Posterior vena cava (tissue), 2 donors: ENCODE data around the gene ERVW-1. TPM values are rescaled to one million over a fixed set of nuclear protein-coding genes. Genes with fewer than 3 reads are reported as not detected.

Source experiments
- DNase-seq: peaks from one replicate; pipeline ENCODE4 v3.0.0-alpha.2; 2020; ENCODE audit warnings: low spot score
- intact Hi-C, 2 donors: fragments of 100-400 bp; cut with DNase I; formaldehyde crosslinking; loops; one replicate each; pipeline versions ENCODE4 v1.14.1 to v1.14.2; 2022 to 2023
- total RNA-seq, 2 donors: library from RNA; stranded (reverse); fragmentation: NEBNext Ultra II Directional; extraction: Animal tissue kit (Norgen Biotek cat#: 25700); gene quantifications; one replicate each; pipeline ENCODE4 v1.2.1, GENCODE V29; 2021
- donor health status: DM: yes; HTN: yes; CAD: no.
- donor health status: DM: yes; HTN: yes; CAD: no.

ERVW-1 gene
- total RNA-seq, 2 donors from 2014 or later = not detected

DNA sequence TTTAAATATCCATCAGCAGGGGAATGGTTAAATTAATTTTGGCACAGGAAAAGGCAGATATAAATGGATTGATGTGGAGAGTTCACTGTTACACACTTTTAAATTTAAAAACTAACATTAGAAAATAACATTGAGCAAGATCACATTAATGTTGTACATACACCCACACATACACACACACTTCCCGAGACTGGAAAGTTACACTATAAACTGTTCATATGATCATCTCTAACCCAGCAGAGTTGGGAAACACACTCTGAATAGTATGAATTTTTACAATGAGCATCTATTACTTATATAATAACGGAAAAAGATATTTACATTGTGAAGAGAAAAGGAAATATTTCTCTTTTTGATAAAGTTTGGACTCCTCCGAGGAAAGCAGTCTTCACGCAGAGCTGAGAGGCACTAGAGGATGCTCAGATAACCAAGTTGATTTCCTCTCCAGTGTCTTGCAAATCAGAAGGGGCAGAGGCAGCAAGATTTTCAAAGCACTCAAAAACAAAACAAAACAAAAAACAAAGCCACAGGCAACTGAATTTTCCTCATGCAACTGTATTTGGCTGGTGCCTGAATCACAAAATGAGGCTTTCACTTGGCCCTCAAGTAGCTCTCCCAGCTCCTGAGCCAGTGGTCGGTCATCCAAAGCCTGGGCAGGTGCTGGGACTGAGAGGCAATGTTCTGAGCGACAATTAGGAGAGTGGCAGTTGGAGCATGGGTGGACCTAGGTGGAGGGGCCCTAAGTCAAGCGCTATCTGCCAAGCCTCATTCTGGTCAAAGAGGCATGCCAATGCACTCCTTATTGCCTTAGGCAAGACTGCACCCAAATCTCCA, 40.9 kb downstream of the ERVW-1 start:
- DNase-seq = no peak
- intact Hi-C loops = no loop called here

GRCh38 chr7:92435542-92435941, 42.2 kb downstream of the ERVW-1 start:
- intact Hi-C loops = no loop called here
- no peak for DNase-seq

GRCh38 chr7:92433019-92433418, 44.7 kb downstream of the ERVW-1 start:
- DNase-seq = no peak
- intact Hi-C loops = no loop called here

GRCh38 chr7:92432299-92432946, 45.3 kb downstream of the ERVW-1 start:
- intact Hi-C loops = no loop called here

DNA sequence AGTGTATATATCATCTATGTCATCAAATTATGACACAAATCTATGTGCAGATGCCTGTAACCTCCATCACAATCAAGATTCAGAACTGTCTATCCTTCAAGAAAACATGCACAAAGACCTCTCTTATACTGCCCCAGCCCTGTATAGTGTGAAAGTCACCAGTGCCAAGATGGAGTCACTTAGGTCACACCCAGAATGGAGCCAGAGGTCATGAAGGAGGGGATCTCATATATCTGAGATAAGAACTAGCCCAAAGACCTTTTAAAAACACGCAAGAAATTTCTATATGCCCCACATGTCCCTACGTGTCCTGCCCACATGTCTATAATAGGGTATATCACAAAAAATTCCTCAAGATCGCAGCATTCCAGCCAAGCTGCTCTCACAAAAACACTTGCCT, 50.6 kb downstream of the ERVW-1 start:
- intact Hi-C loops = no loop called here
- DNase-seq = no peak

More at GRCh38 chr7:92432299-92432946, 45.3 kb downstream of the ERVW-1 start:
- no peak for DNase-seq

DNA sequence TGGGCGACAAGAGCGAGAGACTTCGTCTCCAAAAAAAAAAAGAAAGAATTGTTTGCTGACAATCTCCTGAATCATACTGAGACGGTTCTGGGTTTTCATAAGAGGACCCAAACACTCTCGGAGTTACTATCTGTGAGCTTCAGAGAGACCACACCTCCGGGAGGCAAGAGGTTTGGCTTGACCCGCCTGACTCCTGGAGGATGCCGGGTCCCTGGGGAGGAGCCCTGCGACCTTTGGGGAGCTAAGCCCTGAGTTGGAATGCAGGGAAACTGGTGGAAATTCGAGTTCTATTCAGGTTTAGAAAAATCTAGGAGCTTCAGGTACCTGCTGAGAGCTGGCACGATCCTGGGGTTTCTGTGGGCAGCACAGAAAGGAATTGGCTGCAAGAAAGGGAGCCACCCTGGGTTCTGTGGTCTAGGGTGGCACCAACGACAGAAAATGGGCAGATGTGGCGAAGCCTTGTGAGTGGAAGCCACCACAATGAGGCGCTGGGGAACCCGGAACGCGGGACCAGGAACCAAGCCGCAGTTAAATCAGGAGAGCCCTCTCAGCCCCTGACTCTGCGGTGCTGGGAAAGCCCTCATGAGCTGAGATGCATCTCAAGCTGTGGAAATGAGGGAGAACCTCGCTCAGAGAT, 52.3 kb downstream of the ERVW-1 start:
- no peak for DNase-seq
- intact Hi-C loops = no loop called here

- no peak for DNase-seq
- intact Hi-C loops = no loop called here
Measured at GRCh38 chr7:92423710-92424131, 54.0 kb downstream of the ERVW-1 start.

DNA sequence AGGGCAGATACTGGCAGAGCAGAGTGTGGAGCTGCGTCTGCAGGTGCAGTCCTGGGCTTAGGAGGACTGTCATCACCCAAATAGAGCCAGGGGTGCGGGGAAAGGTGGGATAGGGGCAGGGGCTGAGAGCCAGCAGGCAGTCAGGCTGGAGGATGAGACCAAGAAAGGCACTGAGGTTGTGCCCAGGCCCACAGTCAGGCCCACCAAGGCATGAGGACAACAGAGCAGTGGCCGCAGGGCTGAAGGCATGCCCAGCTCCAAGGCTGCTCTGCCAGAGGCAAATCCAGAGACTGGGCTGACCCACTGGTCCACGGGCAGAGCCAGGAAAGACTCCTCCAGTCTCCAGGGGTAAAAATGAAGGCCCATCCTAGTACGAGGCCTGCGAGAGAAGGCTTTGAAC, 54.8 kb downstream of the ERVW-1 start:
- intact Hi-C loops = no loop called here
- DNase-seq = no peak

GRCh38 chr7:92421676-92422435, 55.9 kb downstream of the ERVW-1 start:
- intact Hi-C loops = no loop called here
- no peak for DNase-seq

Other genes with a start within 250 kb of the ERVW-1 start
- gene KRIT1, start 232.0 kb downstream of the ERVW-1 start, total RNA-seq = 10 to 100 TPM; 37.9 to 38.1 TPM
- 10 to 100 TPM; 54.9 to 59.3 TPM for gene ANKIB1, start 232.0 kb downstream of the ERVW-1 start, total RNA-seq
- gene GATAD1, start 30.5 kb downstream of the ERVW-1 start, total RNA-seq = 10 to 100 TPM; 26.2 to 29.6 TPM
- gene PEX1, start 50.6 kb upstream of the ERVW-1 start, total RNA-seq = 10 to 100 TPM; 16.9 to 17.7 TPM
- 1 to 10 TPM; 7.8 to 8.7 TPM for gene RBM48, start 50.8 kb upstream of the ERVW-1 start, total RNA-seq
- 10 to 100 TPM; 20.2 to 21.1 TPM for gene FAM133B, start 112.4 kb upstream of the ERVW-1 start, total RNA-seq